ENCODE measurements around the gene BARHL2. TPM values are rescaled to one million over a fixed set of nuclear protein-coding genes. Genes with fewer than 3 reads are reported as not detected.
A peak's percentile ranks its signal among the peaks of the same experiment; 100 is the strongest.

The BARHL2 gene
- total and polyA plus RNA-seq, 8 donors = not detected

DNA sequence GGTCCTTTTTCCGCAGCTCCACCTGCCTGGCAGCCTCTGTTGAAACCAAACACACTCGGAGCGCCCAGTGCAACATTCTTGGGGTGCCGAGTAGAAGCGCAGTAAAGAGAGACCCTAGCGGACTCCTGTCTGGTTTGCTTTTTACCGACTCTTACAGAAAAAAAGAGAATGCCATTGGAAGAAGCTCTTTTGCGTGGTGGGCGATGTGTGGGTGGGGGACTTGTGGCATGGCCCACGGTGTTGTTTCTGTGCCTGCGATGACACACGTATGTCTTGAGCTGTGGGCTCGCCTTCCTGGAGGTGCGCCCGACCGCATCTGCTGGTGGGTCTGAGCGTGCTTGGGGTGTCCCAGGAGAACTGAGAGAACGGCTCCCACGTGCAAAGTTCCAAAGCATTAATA is 7.3 kb upstream of the BARHL2 start:
- intact Hi-C loops (cut with DNase I; ENCODE audit: low total_unique reads) = no loop called here
- peak overlapping the region in 1 of 4 donors; percentile 43 for H3K4me3 ChIP-seq
- peaks cover 28 to 63% (median 48%) of the 10 kb centered on the region in 4 donors for H3K4me1 ChIP-seq
- peaks cover 0 to 44% (median 9%) of the 10 kb centered on the region in 4 donors for H3K9me3 ChIP-seq
- peaks cover 49 to 100% (median 94%) of the 10 kb centered on the region in 3 donors for H3K27me3 ChIP-seq
- no peak for DNase-seq
- 9 to 12% (median 11%) methylated on average over 19 of the region's 19 CpGs for WGBS, 5 donors
- no peaks in the 10 kb centered on the region for H3K36me3 ChIP-seq
- no peak overlapping the region for H3K27ac ChIP-seq
- TF ChIP-seq EP300 (IDR thresholded peaks at IDR 0.05) = no peak
- TF ChIP-seq, protein P1, sequence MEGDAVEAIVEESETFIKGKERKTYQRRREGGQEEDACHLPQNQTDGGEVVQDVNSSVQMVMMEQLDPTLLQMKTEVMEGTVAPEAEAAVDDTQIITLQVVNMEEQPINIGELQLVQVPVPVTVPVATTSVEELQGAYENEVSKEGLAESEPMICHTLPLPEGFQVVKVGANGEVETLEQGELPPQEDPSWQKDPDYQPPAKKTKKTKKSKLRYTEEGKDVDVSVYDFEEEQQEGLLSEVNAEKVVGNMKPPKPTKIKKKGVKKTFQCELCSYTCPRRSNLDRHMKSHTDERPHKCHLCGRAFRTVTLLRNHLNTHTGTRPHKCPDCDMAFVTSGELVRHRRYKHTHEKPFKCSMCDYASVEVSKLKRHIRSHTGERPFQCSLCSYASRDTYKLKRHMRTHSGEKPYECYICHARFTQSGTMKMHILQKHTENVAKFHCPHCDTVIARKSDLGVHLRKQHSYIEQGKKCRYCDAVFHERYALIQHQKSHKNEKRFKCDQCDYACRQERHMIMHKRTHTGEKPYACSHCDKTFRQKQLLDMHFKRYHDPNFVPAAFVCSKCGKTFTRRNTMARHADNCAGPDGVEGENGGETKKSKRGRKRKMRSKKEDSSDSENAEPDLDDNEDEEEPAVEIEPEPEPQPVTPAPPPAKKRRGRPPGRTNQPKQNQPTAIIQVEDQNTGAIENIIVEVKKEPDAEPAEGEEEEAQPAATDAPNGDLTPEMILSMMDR (IDR thresholded peaks at IDR 0.05) = no peak
- TF ChIP-seq POLR2A (IDR thresholded peaks at IDR 0.05) = no peak

GRCh38 chr1:90723590-90724108 is 6.5 kb upstream of the BARHL2 start:
- H3K36me3 ChIP-seq = no peaks in the 10 kb centered on the region
- H3K27ac ChIP-seq = no peak overlapping the region
- peaks cover 52 to 100% (median 94%) of the 10 kb centered on the region in 3 donors for H3K27me3 ChIP-seq
- no peak for TF ChIP-seq EP300 (IDR thresholded peaks at IDR 0.05)
- no peak for TF ChIP-seq POLR2AphosphoS5 (IDR thresholded peaks at IDR 0.05)
- TF ChIP-seq, protein P1 (IDR thresholded peaks at IDR 0.05) = no peak
- TF ChIP-seq POLR2A (IDR thresholded peaks at IDR 0.05) = no peak
- H3K4me1 ChIP-seq = peaks cover 30 to 62% (median 48%) of the 10 kb centered on the region in 4 donors
- 4 to 13% (median 8%) methylated on average over 22 of the region's 22 CpGs for WGBS, 5 donors
- no peak for DNase-seq
- H3K4me3 ChIP-seq = peak overlapping the region; percentile 15 to 43 (median 38)
- H3K9me3 ChIP-seq = peaks cover 0 to 42% (median 9%) of the 10 kb centered on the region in 4 donors
- intact Hi-C loops (cut with DNase I; ENCODE audit: low total_unique reads) = no loop called here

GRCh38 chr1:90722874-90723589 is 5.9 kb upstream of the BARHL2 start:
- Histone ChIP-seq H3K27me3 (peaks cover 53 to 100% (median 95%) of the 10 kb centered on the region in 3 donors), H3K4me3 (peak overlapping the region; percentile 15 to 43 (median 38)), H3K36me3 (no peaks in the 10 kb centered on the region), H3K9me3 (peaks cover 0 to 48% (median 9%) of the 10 kb centered on the region in 4 donors), H3K4me1 (peaks cover 36 to 64% (median 52%) of the 10 kb centered on the region in 4 donors), H3K27ac (no peak overlapping the region)
- no peak for DNase-seq
- TF ChIP-seq POLR2A (IDR thresholded peaks at IDR 0.05) (no peak), POLR2AphosphoS5 (IDR thresholded peaks at IDR 0.05) (no peak), EP300 (IDR thresholded peaks at IDR 0.05) (no peak)
- TF ChIP-seq, protein P1 (IDR thresholded peaks at IDR 0.05) = no peak
- 15 to 28% (median 24%) methylated on average over 12 of the region's 12 CpGs for WGBS, 5 donors
- intact Hi-C loops (cut with DNase I; ENCODE audit: low total_unique reads) = no loop called here

GRCh38 chr1:90721210-90722194 is 4.4 kb upstream of the BARHL2 start:
- WGBS, 5 donors = 6 to 9% (median 7%) methylated on average over 15 of the region's 15 CpGs
- DNase-seq = peak; percentile 48 to 76
- intact Hi-C loops (cut with DNase I; ENCODE audit: low total_unique reads) = no loop called here

More at GRCh38 chr1:90721210-90722194, 4.4 kb upstream of the BARHL2 start:
- no peak overlapping the region for H3K27ac ChIP-seq
- H3K36me3 ChIP-seq = no peaks in the 10 kb centered on the region
- peaks cover 64 to 100% (median 95%) of the 10 kb centered on the region in 3 donors for H3K27me3 ChIP-seq
- H3K4me3 ChIP-seq = no peak overlapping the region
- TF ChIP-seq, protein P1 (IDR thresholded peaks at IDR 0.05) = peak in 4 of 7 experiments; percentile 46 to 68 (median 58)
- no peak for TF ChIP-seq EP300 (IDR thresholded peaks at IDR 0.05)
- H3K9me3 ChIP-seq = peaks cover 0 to 54% (median 6%) of the 10 kb centered on the region in 4 donors
- peaks cover 38 to 72% (median 53%) of the 10 kb centered on the region in 4 donors for H3K4me1 ChIP-seq
